HK-2 (cell line): Measurements from ENCODE around the gene ZNFX1.

Experiments
- DNase-seq: peaks from one replicate; pipeline ENCODE4 v3.0.0-alpha.2; 2018; ENCODE audit not compliant: unreplicated experiment

Gene ZNFX1

DNA sequence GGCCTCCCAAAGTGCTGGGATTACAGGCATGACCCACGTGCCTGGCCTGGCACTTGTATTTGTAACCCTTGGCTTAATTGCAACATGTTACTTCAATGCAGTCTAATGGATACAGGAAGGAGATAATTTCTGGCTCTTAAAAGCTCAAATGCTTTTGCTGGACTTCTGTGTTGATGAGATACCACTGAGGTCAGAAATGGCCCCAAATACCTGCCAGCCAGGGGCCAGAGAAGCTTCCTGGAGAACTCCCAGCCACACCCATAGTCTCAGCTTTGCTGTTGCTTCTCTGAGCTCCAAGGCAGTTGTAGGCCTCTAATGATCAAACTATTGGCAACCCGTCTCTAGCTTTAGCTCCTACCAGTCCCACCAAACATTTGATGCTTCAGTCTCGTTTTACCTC lies 14.2 kb upstream of the ZNFX1 start:
- DNase-seq = no peak

DNA sequence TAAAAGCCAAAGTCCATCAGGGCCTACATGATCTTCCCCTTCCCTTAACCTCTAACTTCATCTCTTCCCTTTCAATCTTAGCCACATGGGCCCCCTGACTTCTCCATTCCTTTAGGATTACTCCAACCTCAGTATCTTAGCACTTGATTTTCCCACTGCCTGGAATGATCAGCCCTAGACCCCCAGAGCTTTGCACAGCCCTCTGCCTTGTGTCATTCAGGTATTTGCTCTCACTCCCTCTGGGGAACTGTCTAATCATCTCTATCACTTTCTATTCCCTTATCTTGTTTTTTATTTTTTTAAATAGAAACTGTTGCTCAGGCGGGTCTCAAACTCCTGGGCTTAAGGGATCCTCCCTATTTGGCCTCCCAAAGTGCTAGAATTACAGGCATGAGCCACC lies 13.3 kb upstream of the ZNFX1 start:
- no peak for DNase-seq

DNA sequence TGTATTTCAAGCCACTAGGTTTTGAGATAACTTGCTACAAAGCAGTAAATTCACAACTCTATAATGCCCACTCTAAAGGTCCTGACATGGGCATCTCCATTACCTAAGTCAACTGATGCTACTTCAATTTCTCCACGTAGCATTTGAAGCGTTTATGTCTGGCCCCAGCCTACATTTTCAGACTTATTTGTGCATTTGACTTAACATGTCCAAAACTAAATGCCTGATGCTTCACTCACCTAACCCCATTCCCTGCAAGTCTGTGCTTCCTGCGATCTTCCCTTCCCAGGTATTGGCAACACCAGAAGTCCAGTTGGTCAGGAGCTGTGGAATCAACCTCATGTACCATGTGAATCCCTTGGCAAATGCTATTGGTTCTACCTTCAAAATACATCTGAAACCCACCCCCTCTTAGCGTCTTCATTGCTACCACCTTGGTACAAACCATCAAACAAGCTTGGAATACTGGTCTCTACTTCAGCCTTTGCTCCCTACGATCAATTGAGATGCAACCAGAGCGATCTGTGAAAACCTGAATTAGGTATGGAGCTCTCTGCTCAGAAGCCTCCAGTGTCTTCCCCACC lies 12.8 kb upstream of the ZNFX1 start:
- DNase-seq = no peak

DNA sequence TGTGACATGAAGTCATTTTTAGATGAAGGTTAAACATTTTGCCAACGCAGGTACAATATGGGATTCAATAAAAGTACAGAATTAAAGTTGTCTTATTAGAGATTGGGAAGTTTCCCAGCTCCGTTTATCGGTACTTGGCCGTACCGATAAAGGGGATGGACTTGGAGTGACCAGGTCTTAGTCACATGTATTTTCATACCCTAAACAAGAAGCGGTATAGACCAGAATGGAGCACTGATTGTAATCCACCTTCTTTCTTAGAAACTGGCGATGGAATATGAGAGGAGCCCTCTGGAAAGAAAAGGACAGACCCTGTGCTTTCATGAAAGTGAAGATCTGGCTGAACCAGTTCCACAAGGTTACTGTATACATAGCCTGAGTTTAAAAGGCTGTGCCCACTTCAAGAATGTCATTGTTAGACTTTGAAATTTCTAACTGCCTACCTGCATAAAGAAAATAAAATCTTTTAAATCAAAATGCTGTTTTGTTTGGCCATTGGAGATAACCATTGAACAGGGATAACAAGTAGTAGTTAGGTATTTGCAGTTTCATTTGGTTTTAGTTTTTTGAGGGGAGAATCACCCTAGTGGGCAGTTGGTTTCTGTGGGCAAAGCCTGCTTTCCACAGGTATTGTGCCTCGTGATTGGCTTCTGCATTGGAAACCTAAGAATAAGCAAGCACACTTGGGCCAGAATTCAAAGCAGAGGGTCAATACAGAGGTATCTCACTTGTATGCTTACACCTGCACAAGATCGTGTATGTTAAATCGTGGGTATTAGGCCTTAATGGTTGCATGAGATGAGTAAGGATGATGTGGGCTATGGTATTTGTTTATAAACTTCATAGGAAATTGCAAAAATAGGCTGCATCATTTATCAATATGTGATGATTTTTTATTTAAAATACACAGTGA lies 11.2 kb upstream of the ZNFX1 start:
- DNase-seq = no peak

DNA sequence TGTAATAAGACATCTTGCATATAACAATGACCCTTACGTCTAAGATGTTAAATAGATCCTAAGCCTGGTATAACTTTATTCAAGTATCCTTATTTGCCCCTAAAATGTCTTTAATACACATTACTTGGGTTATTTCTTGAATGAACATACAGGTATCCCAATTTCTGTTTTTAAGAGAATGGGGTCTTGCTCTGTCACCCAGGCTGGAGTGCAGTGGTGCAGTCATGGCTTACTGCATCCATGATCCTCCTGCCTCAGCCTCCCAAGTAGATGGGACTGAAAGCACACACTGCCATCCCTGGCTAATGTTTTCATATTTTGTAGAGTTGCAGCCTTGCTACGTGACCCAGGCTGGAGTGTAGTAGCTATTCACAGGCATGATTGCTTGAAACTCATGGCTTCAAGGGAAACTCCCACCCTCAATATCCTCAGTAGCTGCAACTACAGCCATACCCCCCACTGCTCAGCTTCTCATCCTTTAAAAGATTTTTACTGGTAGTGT lies 10.4 kb upstream of the ZNFX1 start:
- DNase-seq = no peak

DNA sequence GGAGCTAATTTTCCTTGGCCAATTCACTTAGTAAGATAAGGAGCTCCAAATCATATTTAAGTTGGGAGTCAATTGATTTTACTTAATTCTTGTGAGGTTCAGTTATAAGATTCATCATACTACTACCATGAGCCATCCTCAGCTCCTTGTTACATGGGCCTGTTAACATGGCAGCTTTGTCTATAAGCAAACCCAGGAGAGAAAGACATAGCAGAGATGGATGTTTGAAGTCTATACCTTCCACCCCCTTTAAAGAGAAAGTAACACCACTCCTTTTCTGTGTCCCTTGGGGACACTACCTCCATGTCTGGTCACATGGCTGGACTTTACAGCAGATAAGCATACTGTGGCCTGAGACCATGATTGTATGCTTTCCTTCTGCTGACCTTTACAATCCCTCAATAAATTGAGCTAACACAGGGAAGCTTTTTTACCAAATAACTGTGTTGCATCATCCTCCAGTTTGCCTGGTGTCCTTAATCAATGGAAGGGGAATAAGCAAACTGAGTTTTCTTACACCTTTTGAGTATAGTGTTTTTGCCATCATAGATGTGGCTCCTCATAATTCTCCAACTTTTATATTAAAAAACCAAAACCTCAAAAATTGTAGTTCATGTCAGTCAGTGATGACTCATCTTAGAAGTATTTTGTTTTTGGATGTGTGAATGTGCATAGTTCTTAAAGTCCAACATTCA lies 9.8 kb upstream of the ZNFX1 start:
- DNase-seq = no peak

DNA sequence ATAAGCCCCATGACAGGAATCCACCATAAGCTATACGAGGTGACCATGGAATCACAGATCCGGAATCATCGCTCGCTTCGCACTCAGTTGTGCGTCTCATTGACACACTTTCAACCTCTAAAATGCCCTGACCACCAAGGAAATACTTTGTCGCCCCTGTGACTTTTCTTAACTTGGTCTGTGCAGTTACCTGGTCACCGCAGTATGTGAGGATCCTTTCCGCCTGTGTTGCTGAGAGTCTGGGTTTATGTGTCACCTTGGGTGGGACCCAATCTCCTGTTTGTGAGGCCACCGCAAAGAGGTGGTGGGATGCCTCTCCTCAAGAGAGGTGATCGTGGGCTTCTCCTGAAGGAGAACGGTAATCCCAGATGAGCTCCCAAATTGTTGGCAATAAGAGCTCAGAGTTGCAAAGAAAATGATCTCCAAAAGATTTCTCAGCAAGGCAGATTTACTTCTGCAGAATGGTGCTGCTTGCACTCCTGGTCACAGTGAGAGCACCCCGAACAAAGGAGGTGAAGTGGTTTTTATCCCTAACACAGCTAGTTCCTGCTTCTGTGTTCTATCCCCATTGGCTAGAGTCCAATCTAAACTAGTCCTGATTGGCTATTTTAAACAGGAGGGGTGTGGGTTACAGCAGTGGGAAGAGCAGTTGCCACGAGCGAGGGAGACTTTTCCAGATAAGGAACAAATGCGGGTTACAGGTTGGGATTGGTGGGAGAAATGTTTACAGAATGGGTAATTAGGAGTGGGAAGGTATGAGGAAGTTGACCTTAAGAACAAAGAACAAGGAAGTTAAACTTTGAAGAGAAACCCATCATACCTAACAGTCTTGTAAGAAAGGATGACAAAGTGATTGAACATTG lies 9.1 kb upstream of the ZNFX1 start:
- no peak for DNase-seq

DNA sequence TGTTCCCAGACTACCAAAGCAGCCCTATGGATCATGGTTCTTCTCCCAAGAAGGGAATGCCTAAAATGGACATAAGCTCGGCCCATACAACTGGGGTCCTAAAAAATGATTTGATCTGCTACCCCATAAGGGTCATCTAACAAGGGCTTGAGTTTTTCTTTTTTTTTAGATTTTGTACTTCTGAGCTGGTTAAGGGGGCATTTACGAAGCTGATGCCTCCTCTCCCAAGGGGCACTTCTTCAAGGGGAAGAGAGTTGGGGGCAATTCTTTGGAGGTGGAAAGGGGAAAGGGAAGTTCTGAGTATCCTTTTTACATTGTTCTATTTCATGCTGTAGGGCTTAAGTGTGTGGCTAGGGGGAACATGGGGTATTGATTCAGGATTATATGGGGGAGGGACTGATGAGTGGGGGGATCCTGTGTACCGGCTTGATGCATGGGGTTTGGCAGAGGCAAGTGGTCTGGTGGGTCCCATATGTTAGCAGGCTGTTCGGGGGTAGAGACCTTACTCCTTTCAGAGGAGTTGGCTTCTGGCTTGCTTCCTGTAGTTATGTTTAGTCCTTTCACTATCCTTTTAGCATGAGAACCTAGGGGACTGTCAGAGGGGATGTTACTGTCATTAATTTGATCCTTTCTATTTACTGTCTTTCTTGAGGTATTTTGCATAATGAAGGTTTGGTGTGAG lies 8.1 kb upstream of the ZNFX1 start:
- no peak for DNase-seq

DNA sequence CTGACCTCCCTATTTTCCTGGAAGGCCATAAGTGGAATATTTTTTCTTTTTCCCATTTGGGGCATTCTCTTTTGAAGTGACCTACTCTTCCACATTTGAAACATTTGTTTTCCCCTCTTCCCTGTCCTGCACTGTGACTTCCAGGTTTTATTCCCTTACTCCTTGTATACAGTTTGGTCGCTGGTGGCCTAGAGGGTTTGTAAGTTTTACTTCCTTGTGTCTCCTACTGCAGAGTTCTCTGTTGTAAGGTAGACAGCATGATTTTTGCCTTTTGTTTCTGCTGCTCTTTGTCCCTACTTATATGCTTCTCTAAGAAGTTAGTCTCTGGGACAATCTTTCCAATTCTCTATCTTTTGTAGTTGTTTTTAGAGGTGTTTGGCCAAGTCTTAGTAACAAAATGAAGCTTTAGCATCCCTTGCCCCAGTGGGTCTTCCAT lies 7.4 kb upstream of the ZNFX1 start:
- no peak for DNase-seq

DNA sequence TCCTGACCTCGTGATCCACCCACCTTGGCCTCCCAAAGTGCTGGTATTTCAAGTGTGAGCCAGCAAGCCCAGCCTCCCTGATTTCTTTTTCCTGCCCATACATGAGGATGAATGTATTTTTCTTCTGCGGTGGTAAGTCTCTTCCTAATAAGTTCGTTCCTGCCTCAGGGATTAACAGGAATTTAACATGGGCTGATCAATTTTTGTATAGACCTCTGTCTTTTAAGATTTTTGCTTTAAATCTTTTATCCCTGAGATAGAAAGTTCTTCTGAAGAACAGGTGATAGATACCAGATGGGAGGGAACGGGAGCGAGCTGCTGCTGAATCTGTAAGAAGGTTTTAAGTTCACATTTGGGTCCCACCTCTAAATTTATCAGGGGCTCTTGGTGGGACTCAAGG lies 7.0 kb upstream of the ZNFX1 start:
- no peak for DNase-seq

DNA sequence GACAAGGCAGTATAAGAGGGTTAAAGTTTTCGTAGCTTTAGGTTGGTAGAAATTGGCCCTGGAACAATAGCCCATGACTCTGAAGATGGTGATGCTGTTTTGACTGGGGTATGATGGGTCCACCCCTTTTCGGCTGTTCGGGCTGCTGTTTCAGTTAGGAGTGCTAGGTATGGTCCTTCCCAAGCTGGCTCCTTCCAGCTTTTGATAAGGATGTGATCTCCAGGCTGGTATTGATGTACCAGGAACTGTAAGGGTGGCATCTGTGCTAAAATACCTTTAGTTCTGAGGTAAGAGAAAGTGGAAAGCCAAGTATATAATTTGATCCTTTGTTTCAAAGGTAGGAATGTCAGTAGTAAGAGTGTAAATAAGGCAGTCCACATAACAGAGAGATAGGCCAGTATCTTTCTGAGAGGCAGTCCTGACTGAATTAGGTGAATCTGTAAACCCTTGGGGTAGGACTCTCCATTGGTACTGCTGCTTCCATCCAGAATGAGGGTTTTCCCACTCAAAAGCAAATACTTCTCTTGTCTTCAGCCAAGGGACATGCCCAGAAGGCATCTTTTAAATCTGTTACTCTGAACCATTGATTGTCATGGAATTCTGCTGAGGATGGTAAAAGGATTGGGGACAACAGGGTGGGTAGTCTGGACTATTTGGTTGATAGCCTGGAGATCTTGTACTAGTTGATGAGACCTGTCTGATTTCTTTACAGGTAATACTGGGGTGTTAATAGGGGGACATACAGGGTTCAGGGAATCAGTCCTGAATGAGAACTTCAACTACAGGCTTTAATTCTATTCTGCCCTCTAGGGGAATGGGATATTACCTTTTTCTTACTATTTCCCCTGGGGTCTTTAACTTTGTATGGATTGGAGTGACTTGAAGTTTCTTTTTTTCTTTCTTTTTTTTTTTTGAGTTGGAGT lies 6.1 kb upstream of the ZNFX1 start:
- no peak for DNase-seq

DNA sequence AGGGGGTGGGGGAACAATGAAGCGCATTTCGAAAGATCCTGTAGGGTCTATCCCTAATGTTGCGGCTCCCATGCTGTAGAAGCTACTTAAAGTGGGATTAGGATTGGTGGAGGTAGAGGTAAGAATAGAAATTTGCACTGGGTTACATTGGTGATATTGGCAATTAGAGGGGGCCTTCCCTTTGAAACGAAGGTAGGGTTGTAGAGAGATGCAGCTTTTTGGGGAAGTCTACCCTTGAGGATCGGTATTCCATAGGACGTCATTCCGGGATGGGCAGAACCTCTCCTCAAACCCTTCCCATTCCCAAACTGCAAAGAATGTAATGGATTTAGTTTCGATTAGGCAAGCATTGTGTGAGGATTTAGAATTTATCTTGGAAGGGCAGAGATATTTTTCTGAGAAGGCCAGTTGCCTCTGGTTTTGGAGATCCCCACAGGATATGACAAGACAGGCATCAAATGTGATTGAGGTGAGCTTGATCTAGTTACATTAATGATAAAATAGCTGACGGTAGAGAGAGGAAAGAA lies 5.4 kb upstream of the ZNFX1 start:
- no peak for DNase-seq

DNA sequence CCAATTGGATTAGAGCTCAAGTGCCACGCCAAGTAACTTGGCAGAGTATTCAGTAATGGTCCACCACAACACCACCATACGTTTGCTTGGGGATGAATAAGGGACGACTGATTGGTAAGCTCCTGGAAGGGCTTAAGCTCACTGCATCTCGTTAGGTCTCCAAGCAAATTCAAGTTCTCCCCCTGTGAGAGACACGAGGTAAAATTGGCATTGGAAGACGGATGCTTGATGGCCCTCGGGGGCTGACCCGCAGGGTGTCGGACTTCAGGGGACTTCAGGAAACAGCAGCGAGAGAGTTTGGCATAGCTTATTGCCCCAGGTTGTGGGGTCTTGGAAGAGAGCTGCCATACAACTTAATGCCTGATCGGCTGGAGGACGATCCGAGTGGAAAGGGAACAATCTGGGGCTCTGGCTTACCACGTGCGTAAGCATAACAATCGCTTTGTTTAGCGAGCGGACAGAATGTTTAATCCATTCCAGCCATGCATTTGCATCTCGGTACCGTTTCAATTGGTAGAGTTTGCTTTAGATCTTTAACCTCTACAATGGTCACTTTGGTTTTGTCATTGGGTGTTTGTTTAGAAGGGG lies 4.8 kb upstream of the ZNFX1 start:
- DNase-seq = no peak

DNA sequence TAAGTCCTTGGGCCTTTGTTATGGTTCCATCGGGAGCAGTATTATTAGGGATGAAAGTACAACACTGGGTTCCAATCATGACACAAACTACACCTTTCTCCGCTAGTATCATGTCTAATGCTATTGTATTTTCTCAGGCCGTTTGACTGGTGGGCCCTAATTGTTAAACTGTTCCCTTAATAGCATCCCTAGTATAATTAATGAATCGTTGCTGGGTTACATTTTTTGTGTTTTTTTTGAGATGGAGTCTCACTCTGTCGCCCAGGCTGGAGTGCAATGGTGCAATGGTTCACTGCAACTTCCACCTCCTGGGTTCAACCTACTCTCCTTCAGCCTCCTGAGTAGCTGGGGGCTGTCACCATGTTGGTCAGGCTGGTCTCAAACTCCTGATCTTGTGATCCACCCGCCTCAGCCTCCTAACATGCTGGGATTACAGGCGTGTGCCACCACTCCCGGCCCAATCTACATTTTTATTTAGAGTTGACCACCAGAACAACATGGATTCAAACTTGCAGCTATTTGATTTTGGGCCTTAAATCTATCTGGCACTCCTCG lies 4.1 kb upstream of the ZNFX1 start:
- no peak for DNase-seq

DNA sequence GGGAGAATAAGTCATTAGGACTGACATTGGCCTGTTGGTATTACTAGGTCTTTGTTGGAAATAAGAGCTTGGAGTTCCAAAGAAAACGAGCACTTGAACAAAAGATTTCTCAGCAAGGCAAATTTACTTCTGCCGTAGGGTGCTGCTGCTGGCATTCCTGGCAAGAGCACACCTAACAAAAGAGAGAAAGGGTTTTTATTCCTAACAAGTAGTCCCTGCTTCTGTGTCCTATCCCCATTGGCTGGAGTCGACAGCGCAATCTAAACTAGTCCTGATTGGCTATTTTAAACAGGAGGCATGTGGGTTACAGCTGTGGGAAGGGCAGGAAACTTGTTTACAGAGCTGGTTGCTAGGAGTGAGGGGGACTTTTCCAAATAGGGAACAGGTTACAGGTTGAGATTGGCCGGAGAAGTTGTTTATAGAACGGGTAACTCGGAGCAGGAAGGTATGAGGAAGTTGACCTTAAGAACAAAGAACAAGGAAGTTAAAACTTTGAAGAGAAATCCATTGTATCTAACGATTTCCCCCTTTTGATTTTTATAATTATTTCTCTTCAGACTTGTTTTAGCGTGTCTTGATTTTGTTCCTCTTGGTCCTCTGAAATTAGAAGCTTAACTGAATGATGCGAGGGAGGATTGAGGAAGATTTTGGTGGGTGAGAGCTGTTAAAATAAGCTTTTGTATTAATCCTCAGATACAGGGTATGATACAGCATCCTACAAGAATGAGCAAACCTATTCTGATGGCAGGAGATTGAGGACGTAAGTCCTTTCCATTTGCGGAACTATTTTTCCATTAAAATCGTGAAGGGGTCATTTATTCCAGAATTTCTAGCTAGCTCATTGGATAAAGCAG lies 3.4 kb upstream of the ZNFX1 start:
- DNase-seq = no peak

DNA sequence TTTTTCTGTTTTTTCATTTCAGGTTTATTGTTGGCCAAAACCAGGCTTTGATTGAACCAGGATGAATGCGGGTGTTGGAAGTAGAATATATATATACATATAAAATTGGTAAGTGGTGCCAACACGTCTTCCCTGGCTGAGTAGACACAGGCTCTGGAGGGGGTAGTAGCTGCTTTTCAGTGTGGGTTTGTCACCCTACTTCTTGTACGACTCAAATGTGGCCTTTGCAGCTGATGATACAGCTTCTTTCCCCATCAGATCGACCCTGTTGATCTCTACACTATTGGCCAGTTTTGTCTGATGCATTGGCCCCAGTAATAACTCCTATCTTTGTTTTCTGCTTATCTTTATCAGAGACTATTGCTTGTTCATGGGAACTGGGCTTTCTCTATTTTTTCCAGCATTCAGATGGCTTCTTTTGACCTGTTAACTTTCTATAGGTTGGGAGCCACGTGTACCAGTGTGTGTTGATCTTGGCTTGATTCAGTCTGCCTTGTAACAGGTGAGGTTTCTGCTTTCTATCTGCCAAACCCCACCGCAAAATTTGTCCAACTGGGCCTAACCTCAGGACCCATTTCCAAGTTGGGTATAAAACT lies 2.7 kb upstream of the ZNFX1 start:
- no peak for DNase-seq

DNA sequence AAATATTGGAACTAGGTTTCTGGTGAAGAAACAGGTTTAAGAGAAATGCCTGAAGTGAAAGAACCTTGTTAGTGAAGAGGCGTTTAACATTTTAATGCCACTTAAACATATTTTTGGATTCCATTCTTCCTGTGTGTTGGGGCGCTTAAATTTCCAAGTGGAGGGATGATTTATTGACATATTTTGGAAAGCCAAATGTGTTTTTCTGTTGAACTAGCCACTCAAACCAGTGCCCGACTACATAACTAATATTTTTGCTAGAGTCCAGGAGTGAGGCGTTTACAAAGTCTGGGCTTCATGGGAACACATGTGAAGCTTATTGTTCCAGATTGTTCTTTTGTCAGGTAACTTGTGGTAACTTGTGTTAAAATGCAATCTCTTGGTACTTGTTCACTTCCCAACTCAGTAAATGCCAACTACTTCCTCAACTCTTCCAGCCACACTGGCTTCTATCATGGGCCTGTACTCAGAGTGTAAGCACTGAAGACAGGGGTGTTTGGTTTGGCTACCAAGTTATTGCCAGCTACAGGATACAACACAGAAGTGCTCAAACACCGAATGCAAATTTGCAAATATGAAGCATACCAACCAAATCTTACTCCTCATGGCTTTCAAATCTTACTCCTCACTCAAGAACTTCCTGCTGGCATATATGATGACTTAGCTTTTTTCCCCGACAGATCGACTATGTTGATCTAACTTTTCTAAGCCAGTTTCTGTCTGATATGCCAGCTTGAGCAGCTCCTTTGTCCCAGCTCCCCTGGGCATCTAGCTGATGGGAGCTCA lies 2.0 kb upstream of the ZNFX1 start:
- no peak for DNase-seq
